Endothelial cell (in vitro differentiated cells): ENCODE measurements around the gene ITGA4. TPM values are rescaled to one million over a fixed set of nuclear protein-coding genes. Genes with fewer than 3 reads are reported as not detected.
"Not testable (repeated sequence)": the region's sequence is repeated elsewhere in the genome, so short reads cannot be mapped to it uniquely, and the experiment has no call there.

Source experiments
- DNase-seq: peaks from one replicate; pipeline ENCODE4 v3.0.0; 2021; ENCODE audit warnings: low spot score
- H3K27ac Mint-ChIP-seq: one replicate; pipeline ENCODE4 v1.8.0; 2021; ENCODE audit warnings: mixed read lengths, inconsistent platforms; ENCODE audit not compliant: unreplicated experiment
- H3K27me3 Mint-ChIP-seq: one replicate; pipeline ENCODE4 v1.8.0; 2021; ENCODE audit warnings: mild to moderate bottlenecking, moderate library complexity, mixed read lengths, inconsistent platforms; ENCODE audit not compliant: unreplicated experiment
- H3K36me3 Mint-ChIP-seq: one replicate; pipeline ENCODE4 v1.8.0; 2021; ENCODE audit warnings: mild to moderate bottlenecking, low read depth, mixed read lengths, inconsistent platforms; ENCODE audit not compliant: unreplicated experiment
- H3K4me1 Mint-ChIP-seq: one replicate; pipeline ENCODE4 v1.8.0; 2021; ENCODE audit warnings: mild to moderate bottlenecking, mixed read lengths, inconsistent platforms; ENCODE audit not compliant: unreplicated experiment
- H3K4me3 Mint-ChIP-seq: one replicate; pipeline ENCODE4 v1.8.0; 2021; ENCODE audit warnings: mild to moderate bottlenecking, mixed read lengths, inconsistent platforms; ENCODE audit not compliant: unreplicated experiment
- H3K9me3 Mint-ChIP-seq: one replicate; pipeline ENCODE4 v1.8.0; 2021; ENCODE audit warnings: mixed read lengths, inconsistent platforms; ENCODE audit not compliant: unreplicated experiment
- total RNA-seq: library from RNA; stranded (reverse); fragmentation: NEBNext Ultra II Directional; extraction: Animal tissue kit (Norgen Biotek cat#: 25700); gene quantifications from one replicate; pipeline ENCODE4 v1.2.1, GENCODE V29; 2021; ENCODE audit not compliant: unreplicated experiment
- TF ChIP-seq, protein P1 (sequence below): fragments of 200-600 bp; sonication (generic); IDR thresholded peaks from one replicate; pipeline ENCODE4 v1.5.0; 2021; ENCODE audit warnings: antibody characterized with exemption; ENCODE audit not compliant: unreplicated experiment

The ITGA4 gene
- total RNA-seq, 1 donor from 2014 or later: 5.7 TPM

DNA sequence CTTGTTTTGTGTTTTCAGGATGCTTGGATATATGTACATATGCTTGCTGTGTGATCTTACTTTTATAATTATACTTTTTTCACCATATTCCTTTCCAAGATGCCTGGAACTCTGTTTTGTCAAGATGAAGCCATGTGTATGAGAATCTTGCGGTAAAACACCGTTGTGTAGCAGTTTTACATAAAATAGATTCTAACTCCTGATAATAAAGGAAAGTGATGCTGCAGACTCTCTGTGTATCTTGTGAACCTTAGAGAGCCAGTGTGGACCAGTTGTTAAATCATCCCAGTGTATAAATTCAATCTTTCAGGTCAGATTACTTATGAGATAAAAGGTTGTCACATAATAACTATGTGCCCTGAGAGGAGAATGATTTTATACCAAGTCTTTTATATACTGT is 12.5 kb upstream of the ITGA4 start:
- Mint-ChIP-seq H3K27me3 (peaks cover 2% of the 10 kb centered on the region), H3K4me3 (no peak overlapping the region), H3K27ac (no peak overlapping the region), H3K9me3 (no peaks in the 10 kb centered on the region), H3K4me1 (no peaks in the 10 kb centered on the region), H3K36me3 (no peaks in the 10 kb centered on the region)
- no peak for DNase-seq
- TF ChIP-seq, protein P1, sequence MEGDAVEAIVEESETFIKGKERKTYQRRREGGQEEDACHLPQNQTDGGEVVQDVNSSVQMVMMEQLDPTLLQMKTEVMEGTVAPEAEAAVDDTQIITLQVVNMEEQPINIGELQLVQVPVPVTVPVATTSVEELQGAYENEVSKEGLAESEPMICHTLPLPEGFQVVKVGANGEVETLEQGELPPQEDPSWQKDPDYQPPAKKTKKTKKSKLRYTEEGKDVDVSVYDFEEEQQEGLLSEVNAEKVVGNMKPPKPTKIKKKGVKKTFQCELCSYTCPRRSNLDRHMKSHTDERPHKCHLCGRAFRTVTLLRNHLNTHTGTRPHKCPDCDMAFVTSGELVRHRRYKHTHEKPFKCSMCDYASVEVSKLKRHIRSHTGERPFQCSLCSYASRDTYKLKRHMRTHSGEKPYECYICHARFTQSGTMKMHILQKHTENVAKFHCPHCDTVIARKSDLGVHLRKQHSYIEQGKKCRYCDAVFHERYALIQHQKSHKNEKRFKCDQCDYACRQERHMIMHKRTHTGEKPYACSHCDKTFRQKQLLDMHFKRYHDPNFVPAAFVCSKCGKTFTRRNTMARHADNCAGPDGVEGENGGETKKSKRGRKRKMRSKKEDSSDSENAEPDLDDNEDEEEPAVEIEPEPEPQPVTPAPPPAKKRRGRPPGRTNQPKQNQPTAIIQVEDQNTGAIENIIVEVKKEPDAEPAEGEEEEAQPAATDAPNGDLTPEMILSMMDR: no peak

DNA sequence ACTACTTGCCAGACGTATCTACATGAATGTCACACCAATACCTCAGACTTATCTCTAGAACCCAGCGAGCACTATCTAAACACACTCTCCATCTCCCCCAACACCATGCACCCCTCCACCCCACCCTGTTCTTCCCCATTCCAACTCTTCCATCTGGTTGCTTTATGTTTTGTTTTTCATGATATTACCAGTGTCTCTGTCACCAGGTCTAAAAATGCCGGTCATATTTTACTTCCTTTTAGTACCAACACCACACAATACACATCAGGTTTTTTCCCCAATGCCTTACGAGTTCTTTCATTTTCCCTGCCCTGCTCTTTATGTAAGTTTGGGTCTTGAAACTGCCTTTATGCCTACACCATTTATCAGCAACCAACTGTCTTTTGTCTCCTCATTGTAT is 10.2 kb upstream of the ITGA4 start:
- DNase-seq: no peak
- H3K27ac Mint-ChIP-seq: no peak overlapping the region
- peaks cover 2% of the 10 kb centered on the region for H3K27me3 Mint-ChIP-seq
- no peaks in the 10 kb centered on the region for H3K36me3 Mint-ChIP-seq
- TF ChIP-seq, protein P1: no peak
- H3K4me1 Mint-ChIP-seq: no peaks in the 10 kb centered on the region
- no peaks in the 10 kb centered on the region for H3K9me3 Mint-ChIP-seq
- H3K4me3 Mint-ChIP-seq: no peak overlapping the region

DNA sequence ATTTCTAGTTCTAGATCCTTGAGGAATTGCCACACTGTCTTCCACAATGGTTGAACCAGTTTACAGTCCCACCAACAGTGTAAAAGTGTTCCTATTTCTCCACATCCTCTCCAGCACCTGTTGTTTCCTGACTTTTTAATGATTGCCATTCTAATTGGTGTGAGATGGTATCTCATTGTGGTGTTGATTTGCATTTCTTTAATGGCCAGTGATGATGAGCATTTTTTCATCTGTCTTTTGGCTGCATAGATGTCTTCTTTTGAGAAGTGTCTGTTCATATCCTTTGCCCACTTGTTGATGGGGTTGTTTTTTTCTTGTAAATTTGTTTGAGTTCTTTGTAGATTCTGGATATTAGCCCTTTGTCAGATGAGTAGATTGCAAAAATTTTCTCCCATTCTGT is 7.9 kb upstream of the ITGA4 start:
- H3K27ac Mint-ChIP-seq, H3K9me3 Mint-ChIP-seq, H3K36me3 Mint-ChIP-seq, DNase-seq, H3K4me1 Mint-ChIP-seq, H3K4me3 Mint-ChIP-seq, H3K27me3 Mint-ChIP-seq: not testable (repeated sequence)

DNA sequence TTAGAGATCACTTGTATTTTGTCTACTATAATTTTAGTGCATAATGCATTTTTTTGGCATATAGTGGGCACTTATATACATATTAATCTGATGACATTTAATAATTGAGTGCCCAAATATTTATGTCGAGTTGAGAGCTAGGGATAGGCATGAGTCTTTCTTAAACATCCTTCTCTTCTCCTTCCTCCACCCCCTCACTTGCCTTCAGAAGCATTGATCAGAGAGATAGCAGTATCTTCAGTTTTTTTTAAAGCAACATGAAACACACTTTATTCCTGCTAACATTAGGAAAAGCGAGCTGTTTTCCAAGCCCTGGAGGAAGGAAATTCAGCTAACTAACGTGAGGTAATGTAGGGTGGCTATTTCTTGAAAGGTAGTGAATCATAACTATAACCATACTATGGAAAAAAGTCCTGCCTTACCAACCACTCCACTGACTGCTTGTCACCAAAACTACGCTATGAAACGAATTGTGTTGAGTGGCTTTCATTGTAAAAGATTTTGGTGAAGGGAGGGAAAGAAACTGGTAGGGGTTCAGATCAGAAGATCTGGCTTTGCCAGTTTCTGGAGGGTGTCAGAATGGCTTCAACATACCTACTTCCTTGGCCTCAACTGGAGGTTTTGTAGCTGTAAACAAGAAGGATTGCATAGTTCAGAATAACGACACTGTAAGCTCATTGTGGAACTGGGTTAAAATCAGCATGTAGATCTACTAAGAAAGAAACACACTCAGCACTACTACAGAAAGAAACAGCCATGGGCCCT is 2.3 kb upstream of the ITGA4 start:
- TF ChIP-seq, protein P1: no peak
- Mint-ChIP-seq H3K4me1 (peaks cover 14% of the 10 kb centered on the region), H3K9me3 (no peaks in the 10 kb centered on the region), H3K36me3 (no peaks in the 10 kb centered on the region), H3K27me3 (peaks cover 12% of the 10 kb centered on the region), H3K4me3 (no peak overlapping the region), H3K27ac (no peak overlapping the region)
- DNase-seq: no peak

DNA sequence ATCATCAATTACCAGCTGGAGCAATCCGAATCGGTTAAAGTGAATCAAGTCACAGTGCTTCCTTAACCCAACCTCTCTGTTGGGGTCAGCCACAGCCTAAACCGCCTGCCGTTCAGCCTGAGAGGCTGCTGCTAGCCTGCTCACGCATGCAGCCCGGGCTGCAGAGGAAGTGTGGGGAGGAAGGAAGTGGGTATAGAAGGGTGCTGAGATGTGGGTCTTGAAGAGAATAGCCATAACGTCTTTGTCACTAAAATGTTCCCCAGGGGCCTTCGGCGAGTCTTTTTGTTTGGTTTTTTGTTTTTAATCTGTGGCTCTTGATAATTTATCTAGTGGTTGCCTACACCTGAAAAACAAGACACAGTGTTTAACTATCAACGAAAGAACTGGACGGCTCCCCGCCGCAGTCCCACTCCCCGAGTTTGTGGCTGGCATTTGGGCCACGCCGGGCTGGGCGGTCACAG is 496 bp upstream of the ITGA4 start:
- no peaks in the 10 kb centered on the region for H3K9me3 Mint-ChIP-seq
- peaks cover 14% of the 10 kb centered on the region for H3K4me1 Mint-ChIP-seq
- TF ChIP-seq, protein P1: no peak
- no peak overlapping the region for H3K27ac Mint-ChIP-seq
- DNase-seq: peak; percentile 40
- peaks cover 12% of the 10 kb centered on the region for H3K27me3 Mint-ChIP-seq
- no peaks in the 10 kb centered on the region for H3K36me3 Mint-ChIP-seq
- H3K4me3 Mint-ChIP-seq: peak overlapping the region; percentile 80
